NCI-H1694 (cell line): ENCODE data around the gene MICALL1.

ENCODE experiments used
- DNase-seq: peaks from one replicate; lab custom pipeline; 2025; lab: John Stamatoyannopoulos, UW

Gene MICALL1

GRCh38 chr22:37905534-37906363, at the start of gene MICALL1:
Gene MICALL1, plus strand, starts transcription at chr22:37906297. Its CDS starts 126 bp downstream, at chr22:37906423.
- no peak for DNase-seq

GRCh38 chr22:37860796-37861421, 45.2 kb upstream of the MICALL1 start:
- no peak for DNase-seq

GRCh38 chr22:37862570-37863325, 43.3 kb upstream of the MICALL1 start:
- no peak for DNase-seq

- DNase-seq: no peak
These were observed 40.6 kb upstream of the MICALL1 start for GRCh38 chr22:37865510-37865909.

- peak; percentile 49 for DNase-seq
These were observed 35.8 kb upstream of the MICALL1 start for GRCh38 chr22:37870273-37870672.

GRCh38 chr22:37880668-37881440, 25.2 kb upstream of the MICALL1 start:
- no peak for DNase-seq

GRCh38 chr22:37884420-37884819, 21.7 kb upstream of the MICALL1 start:
- no peak for DNase-seq

GRCh38 chr22:37887584-37888378, 18.3 kb upstream of the MICALL1 start:
- no peak for DNase-seq

GRCh38 chr22:37891926-37892325, 14.2 kb upstream of the MICALL1 start:
- DNase-seq: no peak

- DNase-seq: no peak
These were observed 13.3 kb upstream of the MICALL1 start for GRCh38 chr22:37892566-37893335.

GRCh38 chr22:37893583-37893983, 12.5 kb upstream of the MICALL1 start:
- no peak for DNase-seq

GRCh38 chr22:37894939-37895670, 11.0 kb upstream of the MICALL1 start:
- no peak for DNase-seq

GRCh38 chr22:37896181-37896592, 9.9 kb upstream of the MICALL1 start:
- DNase-seq: no peak

- DNase-seq: no peak
These were observed 9.2 kb upstream of the MICALL1 start for GRCh38 chr22:37896939-37897338.

- no peak for DNase-seq
These were observed 8.3 kb upstream of the MICALL1 start for GRCh38 chr22:37897807-37898206.

GRCh38 chr22:37898441-37899181, 7.5 kb upstream of the MICALL1 start:
- no peak for DNase-seq

- DNase-seq: no peak
These were observed 1.2 kb upstream of the MICALL1 start for GRCh38 chr22:37904572-37905533.
